Activated T-cell treated with anti-CD3 and anti-CD28 coated beads, Interleukin-2, amount 50 U/mL, for 72 hours (primary cell): ENCODE results near the gene PCNX3. TPM values are rescaled to one million over a fixed set of nuclear protein-coding genes. Genes with fewer than 3 reads are reported as not detected.
A peak's percentile ranks its signal among the peaks of the same experiment; 100 is the strongest.

Experiments used
- ATAC-seq, 2 donors: fragments of 150-1000 bp; cut with Tn5 transposase; replicated peaks in 1 of 2; 2 replicates each; pipeline ENCODE4 v1.10.0; 2021; ENCODE audit warnings: moderate library complexity in 2 of 2, mild to moderate bottlenecking in 1 of 2
- DNase-seq, 2 donors: peaks; one replicate each; pipeline ENCODE4 v3.0.0; 2021 to 2022; ENCODE audit warnings: mixed read lengths in 1 of 2
- H3K27ac Mint-ChIP-seq: one replicate; pipeline ENCODE4 v1.8.0; 2022; ENCODE audit warnings: mild to moderate bottlenecking, moderate library complexity, mixed read lengths
- H3K27me3 Mint-ChIP-seq: one replicate; pipeline ENCODE4 v1.8.0; 2022; ENCODE audit warnings: low read depth, mixed read lengths
- H3K36me3 Mint-ChIP-seq, 2 donors: one replicate each; pipeline ENCODE4 v1.8.0; 2022; ENCODE audit warnings: mixed read lengths in 2 of 2, mild to moderate bottlenecking in 1 of 2; ENCODE audit not compliant: insufficient read depth in 2 of 2
- H3K4me1 Mint-ChIP-seq: one replicate; pipeline ENCODE4 v1.8.0; 2022; ENCODE audit warnings: low read depth, mixed read lengths
- H3K4me3 Mint-ChIP-seq, 2 donors: one replicate each; pipeline ENCODE4 v1.8.0; 2022; ENCODE audit warnings: mild to moderate bottlenecking in 2 of 2, mixed read lengths in 2 of 2, moderate library complexity in 2 of 2
- H3K9me3 Mint-ChIP-seq, 2 donors: one replicate each; pipeline ENCODE4 v1.8.0; 2022; ENCODE audit warnings: mixed read lengths in 2 of 2
- total RNA-seq, 2 donors: library from RNA; stranded (reverse); gene quantifications; one replicate each; pipeline ENCODE4 v1.2.3, GENCODE V29; 2022

The PCNX3 gene
- total RNA-seq, 2 donors from 2014 or later = 45.9 TPM

GRCh38 chr11:65646288-65646957, 30.8 kb downstream of the PCNX3 start:
- no peak for DNase-seq
- peaks cover 3 to 17% of the 10 kb centered on the region in 2 donors for H3K36me3 Mint-ChIP-seq
- H3K4me3 Mint-ChIP-seq = no peak overlapping the region
- peaks cover 30% of the 10 kb centered on the region for H3K4me1 Mint-ChIP-seq
- no peak overlapping the region for H3K27ac Mint-ChIP-seq
- no peaks in the 10 kb centered on the region for H3K9me3 Mint-ChIP-seq
- no peak for ATAC-seq
- H3K27me3 Mint-ChIP-seq = no peaks in the 10 kb centered on the region

GRCh38 chr11:65646958-65647701, 31.6 kb downstream of the PCNX3 start:
- H3K27me3 Mint-ChIP-seq = no peaks in the 10 kb centered on the region
- DNase-seq (no peak), ATAC-seq (no peak)
- H3K27ac Mint-ChIP-seq = no peak overlapping the region
- H3K36me3 Mint-ChIP-seq = peaks cover 6 to 14% of the 10 kb centered on the region in 2 donors
- H3K9me3 Mint-ChIP-seq = no peaks in the 10 kb centered on the region
- peaks cover 30% of the 10 kb centered on the region for H3K4me1 Mint-ChIP-seq
- no peak overlapping the region for H3K4me3 Mint-ChIP-seq

GRCh38 chr11:65648997-65649493, 33.5 kb downstream of the PCNX3 start:
- ATAC-seq (no peak), DNase-seq (no peak)
- Mint-ChIP-seq H3K9me3 (no peaks in the 10 kb centered on the region), H3K4me3 (no peak overlapping the region), H3K36me3 (peaks cover 6 to 9% of the 10 kb centered on the region in 2 donors), H3K27ac (no peak overlapping the region), H3K4me1 (peaks cover 34% of the 10 kb centered on the region), H3K27me3 (no peaks in the 10 kb centered on the region)

GRCh38 chr11:65649656-65650546, 34.3 kb downstream of the PCNX3 start:
- no peaks in the 10 kb centered on the region for H3K27me3 Mint-ChIP-seq
- H3K9me3 Mint-ChIP-seq = no peaks in the 10 kb centered on the region
- DNase-seq = no peak
- H3K27ac Mint-ChIP-seq = no peak overlapping the region
- H3K4me3 Mint-ChIP-seq = no peak overlapping the region
- H3K36me3 Mint-ChIP-seq = peaks cover 4 to 10% of the 10 kb centered on the region in 2 donors
- peaks cover 29% of the 10 kb centered on the region for H3K4me1 Mint-ChIP-seq
- ATAC-seq = no peak

GRCh38 chr11:65650547-65651338, 35.2 kb downstream of the PCNX3 start:
- Mint-ChIP-seq H3K27me3 (no peaks in the 10 kb centered on the region), H3K9me3 (no peaks in the 10 kb centered on the region), H3K36me3 (peaks cover 4 to 14% of the 10 kb centered on the region in 2 donors), H3K4me3 (no peak overlapping the region), H3K4me1 (peaks cover 29% of the 10 kb centered on the region), H3K27ac (peak overlapping the region; percentile 36)
- ATAC-seq (no peak), DNase-seq (no peak)

- Mint-ChIP-seq H3K36me3 (peaks cover 6 to 15% of the 10 kb centered on the region in 2 donors), H3K4me3 (peak overlapping the region; percentile 70 to 74), H3K4me1 (peaks cover 35% of the 10 kb centered on the region), H3K9me3 (no peaks in the 10 kb centered on the region), H3K27ac (peak overlapping the region; percentile 82), H3K27me3 (no peaks in the 10 kb centered on the region)
- DNase-seq = no peak
- no peak for ATAC-seq
These were observed 35.7 kb downstream of the PCNX3 start for GRCh38 chr11:65651339-65651588.

- Mint-ChIP-seq H3K27me3 (no peaks in the 10 kb centered on the region), H3K36me3 (peaks cover 8 to 19% of the 10 kb centered on the region in 2 donors), H3K9me3 (no peaks in the 10 kb centered on the region), H3K4me3 (peak overlapping the region; percentile 70 to 74), H3K4me1 (peaks cover 40% of the 10 kb centered on the region), H3K27ac (peak overlapping the region; percentile 82)
- ATAC-seq (no peak), DNase-seq (no peak)
These were observed 36.3 kb downstream of the PCNX3 start for GRCh38 chr11:65651589-65652510.

GRCh38 chr11:65652511-65653228, 37.1 kb downstream of the PCNX3 start:
- H3K4me1 Mint-ChIP-seq = peaks cover 48% of the 10 kb centered on the region
- peak overlapping the region; percentile 80 to 90 for H3K4me3 Mint-ChIP-seq
- ATAC-seq = peak; percentile 85 to 88
- no peaks in the 10 kb centered on the region for H3K9me3 Mint-ChIP-seq
- H3K27me3 Mint-ChIP-seq = no peaks in the 10 kb centered on the region
- peak overlapping the region; percentile 96 for H3K27ac Mint-ChIP-seq
- peak; percentile 97 to 99 for DNase-seq
- peaks cover 12 to 24% of the 10 kb centered on the region in 2 donors for H3K36me3 Mint-ChIP-seq

- no peak for DNase-seq
- Mint-ChIP-seq H3K4me1 (peaks cover 48% of the 10 kb centered on the region), H3K27ac (peak overlapping the region; percentile 96), H3K9me3 (no peaks in the 10 kb centered on the region), H3K36me3 (peaks cover 13 to 20% of the 10 kb centered on the region in 2 donors), H3K27me3 (no peaks in the 10 kb centered on the region), H3K4me3 (peak overlapping the region; percentile 80 to 90)
- no peak for ATAC-seq
These were observed 38.0 kb downstream of the PCNX3 start for GRCh38 chr11:65653229-65654225.
